Astrocyte of the cerebellum (primary cell): ENCODE measurements around the gene TNS3.

Source experiments
- DNase-seq: peaks from one replicate; pipeline ENCODE4 v3.0.0-alpha.2; 2011; ENCODE audit warnings: low read depth
- H3K4me3 ChIP-seq: 2 replicates; pipeline ENCODE4 v1.5.1; 2011; ENCODE audit warnings: mild to moderate bottlenecking, low read depth, low read length, moderate library complexity
- in situ Hi-C: cut with HindIII; loops from 2 replicates; pipeline ENCODE4 v1.10.0; 2017; ENCODE audit warnings: low sequenced_read_pairs
- TF ChIP-seq, protein P1 (sequence below): IDR thresholded peaks from 2 replicates; pipeline ENCODE4 v1.5.1; 2012; ENCODE audit warnings: low read length, low read depth, moderate library complexity, mild to moderate bottlenecking; ENCODE audit errors: missing control alignments

TNS3 gene

DNA sequence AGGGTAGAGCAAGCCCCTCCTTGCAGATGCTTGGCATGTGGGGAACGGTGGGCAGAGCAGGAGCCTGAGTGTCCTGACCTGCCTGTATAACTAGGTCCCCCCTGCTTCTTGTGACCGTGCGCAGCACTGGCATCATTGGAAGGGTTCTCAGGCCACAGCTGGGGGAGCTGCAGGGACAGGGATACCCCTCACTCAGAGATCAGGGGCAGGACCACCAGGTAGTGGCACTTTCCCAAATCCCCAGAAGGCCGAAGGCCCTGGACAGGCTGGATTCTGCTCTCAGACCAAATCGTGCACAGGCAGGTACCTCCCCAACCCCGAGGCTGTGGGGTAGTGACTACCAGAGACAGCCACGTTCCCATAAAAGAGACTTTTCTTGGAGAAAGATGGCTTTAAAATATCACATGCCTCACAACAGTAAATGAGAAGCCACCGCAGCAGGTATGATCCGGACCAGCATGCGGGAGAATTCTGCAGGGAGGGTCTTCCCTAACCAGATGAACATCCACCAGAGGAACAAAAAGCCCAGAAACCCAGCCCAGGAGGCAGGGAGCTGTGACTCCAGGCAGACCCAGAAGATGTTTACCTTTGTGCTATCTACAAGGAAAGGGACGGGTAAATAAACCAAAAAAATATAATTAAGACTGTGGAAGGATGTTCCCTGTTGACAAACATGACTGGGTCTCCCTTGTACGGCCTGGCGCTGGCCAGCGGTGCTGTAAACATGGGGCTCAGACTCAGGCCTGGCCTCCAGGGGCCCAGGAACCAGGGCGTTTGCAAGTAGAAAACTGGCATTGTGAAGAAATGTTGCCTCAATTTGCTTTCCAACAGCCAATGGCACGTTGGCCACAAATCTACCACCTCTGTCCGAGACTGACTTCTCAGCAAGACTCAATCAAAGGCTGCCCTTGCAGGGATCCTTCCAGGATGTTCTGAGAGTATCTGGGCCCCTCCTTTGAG is 180.0 kb downstream of the TNS3 start:
- in situ Hi-C loops, result loop anchor here (5.0 kb wide), 1 partner anchor 75 kb away; no protein-coding TSS in a partner anchor
- no peak overlapping the region for H3K4me3 ChIP-seq

DNA sequence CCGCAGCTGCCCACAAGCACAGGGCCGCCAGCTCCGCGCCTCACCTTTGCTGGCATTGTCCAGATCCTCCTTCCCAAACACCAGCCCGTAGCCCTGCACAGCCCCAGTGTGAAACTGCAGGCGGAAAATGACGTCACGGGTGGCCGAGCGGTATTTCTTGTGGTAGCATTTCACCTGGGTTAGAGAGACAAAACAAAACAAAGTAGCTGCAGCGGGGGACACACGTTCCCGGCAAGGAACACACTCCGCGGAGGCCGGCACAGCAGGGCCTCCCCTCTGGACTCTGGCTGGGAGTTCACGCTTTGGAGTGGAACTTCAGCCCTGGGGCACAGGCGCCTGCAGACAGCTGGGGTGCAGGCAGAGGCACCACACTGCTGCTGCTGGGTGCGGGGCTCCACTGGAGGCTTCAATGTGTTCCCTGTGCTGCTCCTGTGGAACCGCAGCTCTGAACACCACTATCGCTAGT is 181.1 kb downstream of the TNS3 start:
- TF ChIP-seq, protein P1, sequence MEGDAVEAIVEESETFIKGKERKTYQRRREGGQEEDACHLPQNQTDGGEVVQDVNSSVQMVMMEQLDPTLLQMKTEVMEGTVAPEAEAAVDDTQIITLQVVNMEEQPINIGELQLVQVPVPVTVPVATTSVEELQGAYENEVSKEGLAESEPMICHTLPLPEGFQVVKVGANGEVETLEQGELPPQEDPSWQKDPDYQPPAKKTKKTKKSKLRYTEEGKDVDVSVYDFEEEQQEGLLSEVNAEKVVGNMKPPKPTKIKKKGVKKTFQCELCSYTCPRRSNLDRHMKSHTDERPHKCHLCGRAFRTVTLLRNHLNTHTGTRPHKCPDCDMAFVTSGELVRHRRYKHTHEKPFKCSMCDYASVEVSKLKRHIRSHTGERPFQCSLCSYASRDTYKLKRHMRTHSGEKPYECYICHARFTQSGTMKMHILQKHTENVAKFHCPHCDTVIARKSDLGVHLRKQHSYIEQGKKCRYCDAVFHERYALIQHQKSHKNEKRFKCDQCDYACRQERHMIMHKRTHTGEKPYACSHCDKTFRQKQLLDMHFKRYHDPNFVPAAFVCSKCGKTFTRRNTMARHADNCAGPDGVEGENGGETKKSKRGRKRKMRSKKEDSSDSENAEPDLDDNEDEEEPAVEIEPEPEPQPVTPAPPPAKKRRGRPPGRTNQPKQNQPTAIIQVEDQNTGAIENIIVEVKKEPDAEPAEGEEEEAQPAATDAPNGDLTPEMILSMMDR, result no peak
- in situ Hi-C loops, result loop anchor here (5.0 kb wide), 1 partner anchor 73 kb away; no protein-coding TSS in a partner anchor
- H3K4me3 ChIP-seq, result no peak overlapping the region
- no peak for DNase-seq

More for the DNA sequence above, 180.0 kb downstream of the TNS3 start:
- TF ChIP-seq, protein P1, result no peak
- no peak for DNase-seq

DNA sequence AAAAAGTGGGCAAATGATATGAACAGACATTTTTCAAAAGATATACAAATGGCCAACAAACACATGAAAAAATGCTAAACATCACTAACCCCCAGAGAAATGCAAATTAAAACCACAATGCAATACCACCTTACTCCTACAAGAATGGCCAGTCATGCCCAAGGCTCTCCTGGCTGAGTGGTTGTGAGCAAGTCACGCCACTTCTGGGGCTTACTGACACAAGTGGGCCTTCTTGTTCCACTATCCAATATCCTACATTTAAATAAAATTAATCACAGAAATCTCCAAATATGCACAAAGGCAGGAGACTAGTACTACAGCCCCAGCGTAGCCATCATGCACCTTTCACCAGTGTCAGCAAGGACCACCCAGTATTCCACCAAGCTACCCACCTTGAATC is 181.9 kb downstream of the TNS3 start:
- in situ Hi-C loops, result loop anchor here (5.0 kb wide), 1 partner anchor 73 kb away; no protein-coding TSS in a partner anchor
- H3K4me3 ChIP-seq, result no peak overlapping the region
- no peak for DNase-seq
- TF ChIP-seq, protein P1, result no peak

DNA sequence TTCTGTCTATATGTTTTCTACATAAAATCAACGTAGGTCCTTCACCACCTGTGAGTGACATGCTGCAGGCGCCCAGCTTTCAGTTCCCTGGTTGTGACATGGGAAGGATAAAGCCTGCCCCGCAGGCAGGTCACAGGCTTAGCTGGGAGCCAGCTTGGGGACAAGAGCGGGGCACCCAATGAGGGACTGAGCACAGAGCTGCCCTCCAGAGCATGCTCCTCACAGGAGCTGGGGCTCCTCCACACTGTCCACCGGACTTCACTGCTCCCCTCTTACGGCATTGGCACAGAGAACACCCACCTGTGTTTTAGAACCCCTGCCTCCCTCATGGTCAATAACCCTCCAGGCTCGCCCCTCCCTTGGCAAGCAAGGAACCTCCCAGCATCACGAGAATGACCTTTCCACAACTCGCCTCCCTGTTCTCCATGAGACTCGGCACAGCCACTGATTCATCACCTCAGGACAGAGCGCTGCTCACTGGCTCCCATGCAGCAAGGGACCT is 187.1 kb downstream of the TNS3 start:
- TF ChIP-seq, protein P1, result no peak
- in situ Hi-C loops, result no loop called here
- H3K4me3 ChIP-seq, result no peak overlapping the region
- DNase-seq, result no peak

DNA sequence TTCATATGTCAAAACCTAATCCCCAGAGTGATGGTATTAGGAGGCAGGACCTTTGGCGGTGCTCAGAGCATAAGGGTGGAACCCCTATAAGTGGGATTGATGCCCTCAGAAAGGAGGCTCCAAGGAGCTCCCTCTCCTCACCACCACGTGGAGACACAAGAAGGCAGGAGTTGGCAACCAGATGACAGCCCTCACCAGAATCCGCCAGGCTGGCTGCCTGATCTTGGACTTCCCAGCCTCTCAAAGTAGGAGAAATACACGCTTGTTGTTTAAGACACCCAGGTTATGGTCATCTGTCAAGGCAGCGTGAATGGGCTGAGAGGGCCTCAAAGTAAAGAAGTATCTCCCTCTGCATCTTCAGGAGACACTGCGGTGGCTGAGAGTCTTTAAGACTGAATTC is 187.7 kb downstream of the TNS3 start:
- in situ Hi-C loops, result no loop called here
- no peak overlapping the region for H3K4me3 ChIP-seq
- DNase-seq, result no peak
- TF ChIP-seq, protein P1, result no peak

DNA sequence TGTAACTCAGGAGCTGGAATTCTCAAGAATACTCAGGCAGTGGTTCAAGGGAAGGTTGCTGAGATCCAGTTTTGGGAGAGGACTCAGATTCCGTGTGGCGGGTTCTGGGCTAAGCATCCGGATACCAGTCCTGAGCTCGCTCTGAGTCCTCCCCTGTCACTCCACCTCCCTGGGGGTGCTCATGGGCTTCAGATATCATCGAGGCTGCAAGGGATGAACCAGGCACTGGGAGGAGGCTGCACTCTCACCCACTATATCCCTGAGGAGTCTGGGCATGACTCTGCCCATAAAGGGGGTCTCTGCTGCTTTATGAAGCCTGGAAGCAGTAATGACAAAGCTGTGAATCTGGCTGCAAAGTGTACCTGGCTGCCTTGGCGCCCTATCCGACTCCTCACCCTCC is 188.5 kb downstream of the TNS3 start:
- in situ Hi-C loops, result no loop called here
- DNase-seq, result no peak
- no peak overlapping the region for H3K4me3 ChIP-seq
- TF ChIP-seq, protein P1, result no peak
